Mucosa of gallbladder (tissue), 1 donor: ENCODE results near the gene ANKRD1. TPM values are rescaled to one million over a fixed set of nuclear protein-coding genes. Genes with fewer than 3 reads are reported as not detected.

Experiments
- DNase-seq: peaks from one replicate; pipeline ENCODE4 v3.0.0-alpha.2; 2020; ENCODE audit warnings: low spot score
- total RNA-seq: library from RNA; stranded (reverse); gene quantifications from one replicate; pipeline ENCODE4 v1.2.1, GENCODE V29; 2021
- donor health status: DM: no; HTN: no; CAD: no.

ANKRD1 gene
- total RNA-seq, 1 donor from 2014 or later, result 0.09 TPM

DNA sequence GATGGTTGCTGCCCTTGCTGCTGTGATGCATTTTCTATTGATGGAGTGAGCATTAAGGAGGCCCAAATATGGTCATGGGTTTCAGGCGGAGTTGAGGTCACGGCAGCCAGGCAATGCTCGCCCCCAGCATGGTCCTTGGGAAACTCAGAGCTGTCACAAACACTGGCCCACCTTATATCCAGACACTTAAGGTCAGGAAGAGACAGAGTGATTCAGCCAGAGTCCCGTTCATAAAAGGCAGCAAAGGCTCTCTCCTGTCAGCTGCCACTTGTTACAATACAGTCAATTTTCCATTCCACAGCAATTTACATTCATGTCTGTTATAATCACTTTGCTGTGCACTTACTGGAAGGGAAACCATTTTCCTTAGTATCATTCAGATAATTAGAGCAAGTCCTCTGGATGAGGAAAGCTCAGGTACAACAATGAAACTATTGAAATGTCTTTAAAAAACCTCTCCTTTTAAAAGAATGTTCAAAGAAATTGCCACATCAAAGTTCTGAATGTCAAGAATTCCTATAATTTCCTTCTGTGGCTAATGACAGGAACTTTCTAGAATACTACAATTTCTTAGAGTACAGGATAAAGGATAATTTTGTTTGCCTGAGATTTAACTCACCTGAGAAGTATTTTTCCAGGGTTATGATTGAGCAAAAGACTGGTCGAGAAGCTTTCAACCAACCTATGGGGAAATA is 14.8 kb upstream of the ANKRD1 start:
- DNase-seq, result no peak

DNA sequence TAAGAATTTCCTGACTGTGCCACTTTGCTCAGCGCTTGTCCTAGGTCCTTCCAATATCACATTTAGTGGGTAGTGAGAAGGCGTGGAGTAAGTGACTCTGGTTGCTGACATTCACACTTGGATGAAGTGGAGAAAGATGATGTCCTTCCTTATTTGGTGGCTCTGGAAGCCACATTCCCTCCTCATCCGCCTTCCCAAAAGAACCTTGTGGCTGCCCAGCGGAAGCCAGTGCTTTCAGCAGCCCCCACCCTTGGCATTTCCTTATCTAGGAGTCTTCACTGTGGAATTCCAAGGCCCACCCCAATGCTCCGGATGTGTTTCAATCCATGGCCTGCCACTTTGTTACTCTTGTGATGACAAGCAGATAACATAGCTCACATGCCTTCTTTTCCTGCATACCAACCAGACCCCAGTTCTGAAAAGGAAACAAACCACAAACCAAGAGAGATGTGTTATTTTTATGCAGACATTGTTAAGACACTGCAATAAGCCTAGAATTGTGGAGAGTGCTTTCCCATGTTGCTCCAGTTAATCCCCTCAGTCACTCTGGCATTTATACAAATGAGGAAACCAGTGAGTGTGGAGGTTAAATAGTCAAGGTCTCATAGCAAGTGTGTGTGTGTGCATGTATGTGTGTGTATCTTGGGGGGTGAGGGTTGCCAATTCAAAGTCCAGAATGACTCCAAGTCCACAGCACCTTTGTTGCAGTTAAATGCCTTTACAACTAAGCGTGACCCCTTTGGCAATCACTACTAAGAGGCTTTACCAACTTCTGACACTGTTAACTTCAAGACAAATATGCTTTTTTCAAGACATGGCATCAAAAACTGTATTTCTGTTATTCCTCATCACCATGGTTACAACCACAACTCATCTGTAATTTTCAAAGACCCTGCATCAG is 10.3 kb upstream of the ANKRD1 start:
- DNase-seq, result peak; percentile 29

DNA sequence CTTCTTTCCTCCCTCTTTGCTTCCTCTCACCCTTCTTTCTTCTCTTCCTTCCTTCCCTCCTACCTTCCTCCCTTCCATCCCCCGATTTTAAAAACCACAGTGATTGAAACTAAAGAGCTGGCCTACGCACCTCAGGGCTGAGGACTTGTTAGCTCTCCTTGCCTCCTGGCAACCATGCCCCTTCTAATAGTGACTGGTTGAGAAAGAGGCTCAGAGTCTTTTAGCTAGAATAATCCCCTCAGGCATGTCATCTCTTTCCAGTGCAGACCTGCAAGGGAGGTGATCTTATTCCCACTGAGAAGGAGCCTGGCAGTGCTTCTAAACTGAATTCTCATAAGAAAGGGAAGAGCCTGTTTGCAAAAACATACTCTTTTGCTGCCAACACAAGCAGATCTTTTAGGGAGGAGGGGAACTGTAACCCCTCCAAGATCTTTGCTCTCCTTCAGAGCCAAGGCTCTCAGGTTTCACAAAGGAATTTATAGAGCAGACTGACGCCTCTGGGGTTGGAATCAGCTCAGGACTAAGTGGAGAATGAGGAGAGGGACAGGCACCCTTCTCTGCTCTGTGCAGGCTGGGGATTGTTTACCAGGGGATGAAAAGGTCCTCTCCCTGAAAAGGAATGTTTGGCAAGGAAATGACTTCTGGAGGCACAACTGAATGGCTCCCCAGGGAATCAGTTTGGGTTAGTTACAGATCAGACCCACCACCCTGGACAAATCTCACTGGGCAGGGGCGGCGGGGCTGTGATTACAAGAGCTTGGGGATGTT is 9.4 kb upstream of the ANKRD1 start:
- no peak for DNase-seq

DNA sequence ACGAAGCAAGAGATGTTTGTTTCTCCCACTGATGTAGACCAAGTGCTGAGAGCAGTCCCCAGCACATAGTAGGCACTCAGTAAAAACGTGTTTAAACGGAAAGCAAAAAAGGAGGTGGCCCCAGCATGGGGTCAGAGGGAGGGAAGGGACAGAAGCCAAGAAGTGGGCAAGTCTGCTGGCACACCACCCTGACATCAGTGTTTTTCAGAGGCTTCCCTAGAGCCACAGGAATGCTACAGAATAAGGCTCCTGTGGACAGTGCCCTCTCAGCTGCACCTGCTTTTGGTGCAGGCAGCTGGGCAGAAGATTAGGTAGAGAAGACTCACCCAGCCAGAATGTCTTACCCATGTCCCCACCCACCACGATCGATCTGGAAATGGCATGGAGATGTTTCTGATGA is 8.3 kb upstream of the ANKRD1 start:
- DNase-seq, result no peak

DNA sequence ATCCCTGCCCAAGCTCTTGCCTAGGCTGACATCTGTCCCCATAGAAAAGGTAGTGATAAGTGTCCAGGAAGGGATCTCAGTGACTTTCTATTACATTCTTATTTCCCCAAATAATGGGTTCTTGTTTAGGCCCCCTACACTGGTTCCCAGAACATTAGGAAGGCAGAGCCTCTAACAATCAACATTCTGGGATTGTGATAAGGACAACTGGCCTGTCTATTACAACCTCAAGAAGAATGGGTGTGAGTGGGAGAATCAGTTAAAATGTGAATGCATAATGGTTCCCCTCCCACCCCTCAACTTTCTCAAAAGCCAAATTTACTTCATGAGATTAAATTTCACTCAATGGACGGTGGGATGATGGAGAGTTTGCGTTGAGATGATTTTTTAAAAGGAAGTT is 6.4 kb upstream of the ANKRD1 start:
- DNase-seq, result no peak

DNA sequence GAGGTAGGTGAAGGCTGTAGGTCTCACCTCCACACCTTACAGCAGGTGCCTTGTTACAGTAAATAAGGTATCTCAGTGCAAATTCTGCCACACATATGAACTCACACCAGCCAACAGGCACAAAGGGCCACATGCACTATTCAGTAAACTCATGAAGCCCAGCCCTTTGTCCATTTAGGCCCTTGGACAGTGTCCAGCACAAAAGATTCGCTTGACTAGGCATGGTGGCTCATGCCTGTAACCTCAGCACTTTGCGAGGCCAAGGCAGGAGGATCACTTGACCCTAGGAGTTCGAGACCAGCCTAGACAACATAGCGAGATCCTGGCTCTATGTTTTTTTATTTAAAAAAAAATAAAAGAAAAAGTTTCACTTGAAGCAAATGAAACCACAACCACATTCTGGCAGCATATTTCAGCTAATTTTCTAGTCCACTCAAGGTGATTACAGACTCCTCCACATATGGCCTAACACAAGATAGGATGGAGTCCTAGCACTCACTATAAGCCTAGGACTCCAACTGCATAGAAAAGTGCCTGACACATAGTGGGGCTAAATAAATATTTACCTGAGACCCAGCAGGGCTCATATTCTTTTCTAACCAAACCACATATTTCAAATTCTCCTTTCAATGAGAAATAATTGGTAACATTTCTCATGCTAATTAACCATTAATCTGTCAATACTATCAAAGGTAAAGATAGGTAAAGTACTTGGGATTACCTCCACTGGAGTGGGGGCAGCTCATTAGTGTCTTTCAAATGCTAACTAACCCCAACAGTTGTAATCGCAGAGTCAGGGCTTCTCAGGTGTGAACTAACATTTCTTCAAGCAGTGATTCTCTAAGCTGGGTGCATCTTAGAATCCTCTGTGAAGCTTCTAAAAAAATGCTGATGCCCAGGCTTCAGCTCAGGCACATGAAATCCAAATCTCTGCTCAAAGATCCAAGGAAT is 4.5 kb upstream of the ANKRD1 start:
- DNase-seq, result no peak

DNA sequence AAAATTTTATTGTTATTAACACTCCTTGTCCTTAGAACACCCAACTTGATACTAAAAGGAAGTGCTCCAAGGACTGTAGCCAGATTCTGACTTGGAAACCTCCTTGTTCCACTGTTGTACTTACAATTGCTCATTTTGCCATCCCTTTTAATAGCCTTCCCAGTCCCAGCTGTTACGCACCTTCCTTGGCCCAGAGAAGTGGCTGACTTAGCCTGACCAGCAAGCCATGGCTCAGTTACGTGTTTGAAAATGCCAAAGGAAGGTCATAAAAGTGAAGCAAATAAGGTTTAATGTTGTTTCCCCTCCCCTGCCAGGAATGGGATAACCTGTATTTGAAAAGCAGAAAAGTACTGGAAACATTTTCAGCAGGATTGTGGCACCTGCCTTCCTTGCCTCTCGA is 3.7 kb upstream of the ANKRD1 start:
- DNase-seq, result no peak

DNA sequence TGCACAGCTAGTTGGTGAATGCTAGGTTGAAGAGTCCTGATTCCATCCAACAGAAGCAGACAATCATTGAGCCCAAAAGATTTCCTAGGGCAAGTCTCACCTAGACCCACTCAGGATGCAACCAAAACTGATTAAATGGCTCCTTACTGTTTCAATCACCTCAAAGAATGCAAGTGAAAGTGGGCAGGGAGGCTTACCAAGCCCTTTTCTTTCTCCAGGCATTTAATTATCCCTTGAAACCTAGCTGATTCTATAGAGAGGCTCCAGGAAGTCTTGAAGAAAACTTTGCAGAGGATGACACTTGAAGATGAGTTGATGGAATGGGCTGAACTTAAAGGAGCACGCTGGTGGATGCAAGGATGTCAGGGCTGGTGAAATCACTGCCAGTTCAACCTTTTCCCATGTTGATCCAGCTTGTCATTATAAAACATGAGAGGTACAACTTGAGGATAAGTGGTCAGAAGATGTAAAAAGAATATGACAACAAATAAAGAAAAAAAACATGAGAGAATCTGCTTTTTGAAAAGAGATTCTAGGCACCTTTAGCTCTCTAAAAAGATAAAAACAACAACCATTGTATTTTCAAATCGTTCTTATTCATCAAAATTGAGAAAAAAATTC is 2.3 kb upstream of the ANKRD1 start:
- no peak for DNase-seq

DNA sequence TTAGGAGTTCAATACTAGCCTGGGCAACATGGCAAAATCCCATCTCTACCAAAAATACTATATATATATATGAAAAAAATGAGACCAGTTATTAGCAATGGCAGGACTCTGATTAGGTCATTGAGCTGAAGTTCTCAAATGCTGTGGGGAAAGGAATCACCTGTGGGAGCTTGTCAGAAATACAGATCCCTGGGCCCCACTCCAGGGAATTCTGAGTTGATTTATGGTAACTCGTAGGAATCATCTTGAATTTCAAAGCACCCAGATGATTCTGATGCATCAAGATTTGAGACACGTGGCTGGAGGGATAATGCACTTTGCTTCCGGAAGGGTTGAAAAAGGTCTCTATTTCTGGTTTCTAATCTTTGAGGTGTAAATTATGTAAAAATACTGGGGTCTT is 1.0 kb upstream of the ANKRD1 start:
- no peak for DNase-seq

DNA sequence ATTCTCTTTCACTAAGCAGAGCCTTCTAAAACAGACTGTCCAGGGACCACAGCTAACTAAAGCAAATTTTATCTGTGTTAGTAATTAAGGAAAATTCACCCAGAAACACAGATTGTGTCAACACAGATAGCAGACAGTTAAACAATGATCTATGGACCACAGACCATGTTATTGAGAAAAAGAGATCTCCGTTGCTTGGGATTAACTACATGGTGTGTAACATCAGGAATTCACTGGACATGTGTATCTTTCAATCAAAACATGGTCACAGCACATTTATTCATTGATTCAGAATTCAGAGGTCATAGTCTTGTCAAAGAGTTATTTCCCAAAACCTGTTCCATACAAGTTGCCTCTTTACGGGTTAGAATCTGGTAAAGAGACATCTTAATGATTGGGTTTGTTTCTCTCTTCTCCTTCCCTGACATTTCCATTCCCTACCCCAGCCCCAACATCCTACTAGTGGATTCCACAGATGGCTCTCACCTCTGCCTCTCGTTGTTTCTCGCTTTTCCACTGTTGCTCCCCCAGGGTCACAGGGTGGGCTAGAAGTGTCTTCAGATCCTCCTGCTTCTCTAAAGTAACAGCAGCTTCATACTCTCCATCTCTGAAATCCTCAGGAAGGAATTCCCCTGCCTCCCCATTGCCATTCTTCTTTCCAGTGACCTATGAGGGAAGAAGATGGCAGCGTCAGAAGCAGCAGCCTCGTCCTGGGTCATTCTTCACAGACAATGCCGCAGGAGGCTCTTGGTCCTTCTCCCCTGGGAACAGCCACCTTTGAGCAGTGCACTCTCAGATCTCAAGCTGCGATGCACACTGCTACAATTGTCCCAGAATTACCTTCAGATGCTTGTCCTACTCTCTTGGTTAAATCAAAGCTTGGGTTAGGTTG is 958 bp downstream of the ANKRD1 start:
- no peak for DNase-seq

DNA sequence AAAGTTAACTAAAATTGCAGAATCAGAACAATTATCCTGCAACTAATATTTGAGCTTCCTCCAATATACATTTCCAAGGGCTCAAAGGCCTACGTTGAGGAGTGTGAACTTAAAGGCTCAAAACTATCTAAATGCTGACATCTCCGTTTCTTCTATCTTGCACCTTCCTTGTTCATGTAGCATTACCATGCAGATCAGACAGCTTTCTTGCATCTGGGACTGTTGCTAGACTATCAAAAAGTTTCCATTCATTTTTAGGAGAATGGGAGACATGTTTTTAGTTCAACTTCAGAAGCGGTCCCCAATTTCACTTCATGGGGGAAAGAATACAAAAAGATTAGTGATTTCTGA is 2.9 kb downstream of the ANKRD1 start:
- DNase-seq, result no peak

DNA sequence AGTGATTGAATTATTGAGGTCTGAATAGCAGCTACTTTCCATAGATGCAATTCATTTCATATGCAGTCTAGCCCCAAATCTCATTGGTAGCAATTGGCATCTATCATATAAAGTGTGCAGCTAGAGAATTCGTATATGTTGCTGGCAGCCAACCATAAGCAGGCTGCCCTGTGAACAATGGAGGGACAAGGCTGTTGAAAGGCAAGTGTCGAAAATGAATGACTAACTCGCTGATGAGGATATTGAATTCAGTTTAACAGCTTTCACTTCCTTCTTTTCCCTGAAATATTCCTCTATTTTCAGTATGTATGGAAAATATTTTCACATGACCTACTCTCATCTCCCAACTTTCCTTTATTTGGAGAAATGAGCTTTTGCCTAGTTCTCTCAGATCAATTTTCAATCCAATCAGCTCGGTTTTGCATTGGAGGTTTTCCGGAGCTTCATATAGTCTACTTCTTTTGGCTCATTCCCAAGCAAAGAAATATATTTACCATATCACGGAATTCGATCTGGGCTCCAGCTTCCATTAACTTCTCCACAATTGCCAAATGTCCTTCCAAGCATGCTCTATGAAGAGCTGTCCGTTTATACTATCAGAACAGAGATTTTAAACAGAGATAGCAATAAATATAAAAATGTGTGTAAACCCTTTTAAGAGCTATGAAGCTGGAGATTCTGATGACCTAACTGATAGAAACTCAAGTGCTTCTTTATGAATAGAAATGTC is 3.5 kb downstream of the ANKRD1 start:
- no peak for DNase-seq

DNA sequence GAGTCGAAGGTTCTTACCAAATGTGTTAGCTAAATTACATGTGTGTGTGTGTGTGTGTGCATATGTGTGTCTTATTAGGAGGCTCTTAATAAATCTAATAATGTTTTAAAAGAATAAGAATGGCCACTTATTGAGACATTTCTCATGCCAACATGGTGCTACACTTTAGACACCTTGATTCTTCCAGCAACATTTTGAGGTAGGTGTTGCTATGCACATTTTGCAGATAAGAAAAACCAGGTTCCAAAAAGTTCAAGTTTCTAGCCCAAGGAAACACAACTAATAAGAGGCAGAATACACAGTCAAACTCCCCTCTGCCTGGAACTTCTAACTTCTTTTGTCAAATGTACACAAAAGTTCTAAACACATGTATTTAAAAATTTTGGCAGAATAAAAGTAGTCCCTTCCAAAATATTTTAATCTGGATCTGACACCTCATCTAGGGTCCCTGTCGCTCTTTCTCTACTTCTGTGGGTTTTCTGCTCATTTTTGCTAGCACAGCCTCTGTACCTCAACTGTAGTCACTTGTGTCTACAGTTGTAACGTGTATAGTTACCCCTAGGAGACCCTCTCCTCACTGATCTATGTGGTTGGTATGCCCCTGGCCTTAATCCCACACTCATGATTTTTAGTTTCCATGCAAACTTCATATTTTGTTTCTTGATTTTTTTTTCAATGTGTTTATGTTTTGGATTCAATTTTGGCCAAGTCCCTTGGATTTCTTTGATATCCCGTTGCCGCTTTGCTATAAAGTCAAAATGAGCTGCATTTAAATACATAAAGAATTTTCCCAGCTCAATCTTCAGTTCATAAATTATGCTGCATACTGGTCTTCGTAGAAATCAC is 4.3 kb downstream of the ANKRD1 start:
- no peak for DNase-seq

DNA sequence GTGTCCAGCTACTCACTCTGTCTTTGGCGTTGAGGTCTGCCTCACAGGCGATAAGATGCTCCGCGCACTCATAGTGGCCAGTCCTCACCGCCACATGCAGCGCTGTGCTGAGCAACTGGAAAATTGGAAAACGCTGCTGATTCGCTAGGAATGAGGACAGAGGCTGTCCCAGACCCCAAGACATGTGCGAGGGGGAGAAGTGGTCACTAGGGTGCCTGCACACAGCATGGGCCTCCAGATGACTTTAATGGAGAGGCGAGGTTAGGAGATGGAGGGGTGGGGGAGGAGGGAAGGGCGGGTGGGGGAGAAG is 5.2 kb downstream of the ANKRD1 start:
- DNase-seq, result no peak

DNA sequence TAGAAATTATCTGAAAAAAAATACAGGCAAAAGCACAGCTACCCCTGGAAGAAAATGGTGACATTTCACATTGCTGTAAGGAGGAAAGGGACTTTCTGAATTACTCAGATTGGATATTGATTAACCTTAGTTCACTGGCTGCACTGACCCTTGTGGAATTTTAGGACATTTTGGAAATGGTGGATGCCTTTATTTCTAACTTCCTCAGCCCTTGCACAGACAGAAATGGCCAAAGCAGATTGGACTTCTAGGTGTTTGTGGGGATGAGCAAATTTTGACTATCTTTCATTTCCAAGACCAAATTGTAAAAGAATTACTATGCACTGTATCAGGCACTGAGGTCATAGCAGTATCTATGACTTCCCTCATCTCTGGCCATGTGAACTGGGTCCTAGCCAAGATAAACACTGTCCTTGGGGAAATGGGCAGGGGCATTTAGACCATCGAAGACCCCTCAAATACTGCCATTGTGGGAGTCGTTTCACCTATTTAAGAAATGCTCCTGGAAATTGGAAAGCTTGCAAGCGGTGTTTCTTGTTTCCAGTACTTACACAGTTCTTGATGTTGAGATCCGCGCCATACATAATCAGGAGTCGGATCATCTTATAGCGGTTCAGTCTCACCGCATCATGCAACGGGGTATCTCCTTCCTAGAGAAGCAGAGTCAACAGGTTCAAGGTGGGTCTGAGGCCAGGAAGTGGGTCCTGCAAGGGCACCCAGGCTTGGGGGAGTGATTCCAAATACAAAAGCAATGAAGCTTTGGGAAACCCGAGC is 5.7 kb downstream of the ANKRD1 start:
- DNase-seq, result no peak

DNA sequence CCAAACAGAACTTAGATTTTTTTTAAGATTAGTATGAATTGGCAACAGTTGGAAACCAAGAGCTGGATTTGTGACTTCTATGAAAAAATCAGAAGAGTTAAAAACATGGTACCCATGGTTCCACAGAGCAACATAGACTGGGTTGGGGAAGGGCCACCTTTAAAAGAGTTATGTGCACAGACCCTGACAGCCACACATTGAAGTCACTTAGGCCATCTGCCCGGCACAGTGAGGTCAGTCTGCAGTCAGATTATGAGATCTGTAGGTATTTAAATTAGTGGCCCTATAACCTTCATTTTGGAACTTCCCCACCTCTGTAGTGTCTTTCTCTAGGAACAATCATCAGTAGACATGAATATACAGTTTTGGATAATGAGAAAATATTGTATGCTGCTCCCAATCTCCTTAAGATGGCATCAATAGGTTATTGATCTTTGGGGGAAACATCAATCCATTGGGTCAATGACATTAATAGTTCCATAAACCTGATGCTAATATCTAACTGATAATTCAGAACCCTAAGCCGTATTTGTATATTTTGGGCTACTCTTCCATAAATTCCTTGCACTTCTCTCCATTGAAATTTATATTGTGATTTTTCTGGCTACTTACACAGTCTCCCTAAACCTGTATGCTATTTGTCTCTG is 7.0 kb downstream of the ANKRD1 start:
- no peak for DNase-seq

DNA sequence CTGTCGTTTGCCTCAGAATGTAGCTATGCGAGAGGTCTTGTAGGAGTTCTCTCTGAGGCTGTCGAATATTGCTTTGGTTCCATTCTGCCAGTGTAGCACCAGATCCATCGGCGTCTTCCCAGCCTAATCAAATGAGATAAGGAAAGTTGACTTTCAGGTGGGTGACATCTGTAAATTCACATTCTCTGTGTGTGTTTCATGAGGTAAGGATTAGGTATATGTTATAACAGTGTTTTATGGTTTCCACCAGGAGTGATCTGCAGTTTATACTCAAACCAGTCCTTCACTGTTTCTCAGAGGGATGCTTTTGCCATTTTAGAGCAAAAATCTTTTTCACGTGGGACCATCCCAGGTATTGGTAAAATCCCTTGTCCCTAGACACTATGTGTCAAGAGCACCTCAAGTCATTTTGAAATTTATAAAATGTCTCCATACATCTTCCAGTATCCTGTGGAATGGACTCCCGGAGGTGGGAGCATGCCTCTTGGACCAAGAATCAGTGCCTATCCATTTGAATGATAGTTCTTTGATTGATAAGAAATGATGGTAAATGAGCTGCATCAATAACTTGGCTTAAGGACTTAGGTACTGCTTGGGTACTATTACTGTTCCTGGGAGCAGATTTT is 7.9 kb downstream of the ANKRD1 start:
- no peak for DNase-seq
